ENCODE results near the gene DSPP. TPM values are rescaled to one million over a fixed set of nuclear protein-coding genes. Genes with fewer than 3 reads are reported as not detected.

DSPP gene
- total RNA-seq, 1 experiment from 2014 or later, result not detected

DNA sequence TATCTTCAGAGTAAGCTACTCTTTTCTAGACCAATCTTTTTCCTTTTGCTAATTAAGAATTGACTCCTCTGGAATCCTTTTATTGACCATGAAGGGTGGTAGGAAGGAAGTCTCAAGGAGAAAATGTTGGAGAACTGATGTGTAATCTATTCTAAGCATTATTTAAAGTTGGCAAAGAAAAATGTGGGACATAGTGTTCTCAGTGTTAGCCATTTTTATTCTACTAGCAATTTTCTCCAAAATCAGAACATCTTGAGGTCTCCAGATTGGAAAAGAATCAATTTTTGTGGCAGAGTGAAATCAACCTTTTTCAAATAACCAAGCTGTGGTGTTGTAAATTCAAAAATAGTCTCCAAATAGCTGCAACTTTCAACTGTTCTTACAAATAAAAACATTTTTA lies 23.3 kb downstream of the DSPP start:
- ATAC-seq (no peak), DNase-seq (ENCODE audit: low read depth, low spot score) (no peak)
- Histone ChIP-seq H3K4me3 (ENCODE audit: low read depth in 2 of 2, low read length in 2 of 2) (no peak overlapping the region), H3K27me3 (ENCODE audit: control insufficient read depth, insufficient read depth, low read length) (no peaks in the 10 kb centered on the region), H3K9me3 (ENCODE audit: control insufficient read depth, insufficient read depth, low read depth, low read length) (no peaks in the 10 kb centered on the region), H3K27ac (ENCODE audit: low read length) (no peak overlapping the region), H3K36me3 (ENCODE audit: control insufficient read depth, insufficient read depth, low read length) (no peaks in the 10 kb centered on the region), H3K4me1 (ENCODE audit: control insufficient read depth, insufficient read depth, low read length) (no peaks in the 10 kb centered on the region)
- CTCF ChIA-PET, result no interaction called here
- BruUV-seq (replicated peaks), result no TSS peak
- POLR2A ChIA-PET, result interaction anchor here (0.7 kb wide), 1 partner anchor 77 kb away, joined by 3 read pairs; no protein-coding TSS in a partner anchor
- TF ChIP-seq TCF7L2 (IDR thresholded peaks at IDR 0.05; ENCODE audit: low read depth, low read length) (no peak), POLR2AphosphoS5 (IDR thresholded peaks at IDR 0.05; ENCODE audit: low read depth, low read length) (no peak), SIN3A (IDR thresholded peaks at IDR 0.05; ENCODE audit: borderline replicate concordance, insufficient read depth, low read depth, low read length) (no peak), CTCF (IDR thresholded peaks at IDR 0.05) (no peak)
- in situ Hi-C loops (cut with HindIII; ENCODE audit: low pct_unique_long_range_greater_than_20kb, low sequenced_read_pairs) (no loop called here), intact Hi-C loops (cut with micrococcal nuclease; ENCODE audit: unreplicated experiment) (no loop called here)

DNA sequence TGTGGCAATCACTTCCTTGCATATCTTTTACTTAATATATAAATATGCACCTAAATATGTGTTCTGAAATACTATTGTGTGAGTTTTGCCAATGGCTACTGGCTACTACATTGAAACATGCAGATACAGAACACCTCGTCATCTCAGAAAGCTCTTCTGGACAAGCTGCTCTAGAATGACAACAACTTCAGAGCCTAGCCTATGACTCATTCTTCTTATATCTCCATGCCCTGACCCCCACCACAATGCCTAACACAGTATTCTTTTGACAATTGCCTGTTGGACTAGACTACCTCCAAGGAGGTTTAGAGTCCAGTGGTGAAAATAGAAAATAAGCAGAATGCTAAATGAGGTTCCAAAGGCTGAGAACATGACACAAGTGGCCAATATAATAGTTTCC lies 24.1 kb downstream of the DSPP start:
- CTCF ChIA-PET, result no interaction called here

More for the DNA sequence above, 24.1 kb downstream of the DSPP start:
- TF ChIP-seq POLR2AphosphoS5 (IDR thresholded peaks at IDR 0.05; ENCODE audit: low read depth, low read length) (no peak), TCF7L2 (IDR thresholded peaks at IDR 0.05; ENCODE audit: low read depth, low read length) (no peak), CTCF (IDR thresholded peaks at IDR 0.05) (no peak), SIN3A (IDR thresholded peaks at IDR 0.05; ENCODE audit: borderline replicate concordance, insufficient read depth, low read depth, low read length) (no peak)
- TF ChIP-seq, protein P1, sequence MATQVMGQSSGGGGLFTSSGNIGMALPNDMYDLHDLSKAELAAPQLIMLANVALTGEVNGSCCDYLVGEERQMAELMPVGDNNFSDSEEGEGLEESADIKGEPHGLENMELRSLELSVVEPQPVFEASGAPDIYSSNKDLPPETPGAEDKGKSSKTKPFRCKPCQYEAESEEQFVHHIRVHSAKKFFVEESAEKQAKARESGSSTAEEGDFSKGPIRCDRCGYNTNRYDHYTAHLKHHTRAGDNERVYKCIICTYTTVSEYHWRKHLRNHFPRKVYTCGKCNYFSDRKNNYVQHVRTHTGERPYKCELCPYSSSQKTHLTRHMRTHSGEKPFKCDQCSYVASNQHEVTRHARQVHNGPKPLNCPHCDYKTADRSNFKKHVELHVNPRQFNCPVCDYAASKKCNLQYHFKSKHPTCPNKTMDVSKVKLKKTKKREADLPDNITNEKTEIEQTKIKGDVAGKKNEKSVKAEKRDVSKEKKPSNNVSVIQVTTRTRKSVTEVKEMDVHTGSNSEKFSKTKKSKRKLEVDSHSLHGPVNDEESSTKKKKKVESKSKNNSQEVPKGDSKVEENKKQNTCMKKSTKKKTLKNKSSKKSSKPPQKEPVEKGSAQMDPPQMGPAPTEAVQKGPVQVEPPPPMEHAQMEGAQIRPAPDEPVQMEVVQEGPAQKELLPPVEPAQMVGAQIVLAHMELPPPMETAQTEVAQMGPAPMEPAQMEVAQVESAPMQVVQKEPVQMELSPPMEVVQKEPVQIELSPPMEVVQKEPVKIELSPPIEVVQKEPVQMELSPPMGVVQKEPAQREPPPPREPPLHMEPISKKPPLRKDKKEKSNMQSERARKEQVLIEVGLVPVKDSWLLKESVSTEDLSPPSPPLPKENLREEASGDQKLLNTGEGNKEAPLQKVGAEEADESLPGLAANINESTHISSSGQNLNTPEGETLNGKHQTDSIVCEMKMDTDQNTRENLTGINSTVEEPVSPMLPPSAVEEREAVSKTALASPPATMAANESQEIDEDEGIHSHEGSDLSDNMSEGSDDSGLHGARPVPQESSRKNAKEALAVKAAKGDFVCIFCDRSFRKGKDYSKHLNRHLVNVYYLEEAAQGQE (IDR thresholded peaks at IDR 0.05; ENCODE audit: insufficient read depth in 1 of 2, low read depth in 2 of 2, low read length in 1 of 2), result no peak
- Histone ChIP-seq H3K27me3 (ENCODE audit: control insufficient read depth, insufficient read depth, low read length) (no peaks in the 10 kb centered on the region), H3K27ac (ENCODE audit: low read length) (no peak overlapping the region), H3K4me3 (ENCODE audit: low read depth in 2 of 2, low read length in 2 of 2) (no peak overlapping the region), H3K36me3 (ENCODE audit: control insufficient read depth, insufficient read depth, low read length) (no peaks in the 10 kb centered on the region), H3K9me3 (ENCODE audit: control insufficient read depth, insufficient read depth, low read depth, low read length) (no peaks in the 10 kb centered on the region), H3K4me1 (ENCODE audit: control insufficient read depth, insufficient read depth, low read length) (no peaks in the 10 kb centered on the region)
- POLR2A ChIA-PET, result interaction anchor here (0.6 kb wide), 2 partner anchors 105 to 123 kb away, joined by 3 to 10 read pairs; no protein-coding TSS in a partner anchor
- in situ Hi-C loops (cut with HindIII; ENCODE audit: low pct_unique_long_range_greater_than_20kb, low sequenced_read_pairs) (no loop called here), intact Hi-C loops (cut with micrococcal nuclease; ENCODE audit: unreplicated experiment) (no loop called here)
- DNase-seq (ENCODE audit: low read depth, low spot score) (no peak), ATAC-seq (no peak)
- BruUV-seq (replicated peaks), result no TSS peak
